WTC11 (cell line): ENCODE measurements around the gene ABHD17C. TPM values are rescaled to one million over a fixed set of nuclear protein-coding genes. Genes with fewer than 3 reads are reported as not detected.

Source experiments
- ATAC-seq: fragments of 200-7000 bp; cut with Tn5 transposase; 2 replicates; pipeline ENCODE4 v1.10.0; 2021; ENCODE audit warnings: mild to moderate bottlenecking, moderate library complexity
- CTCF ChIA-PET: fragments of 300-600 bp; sonication (Branson Sonifier 250); formaldehyde crosslinking; loops from one replicate; lab custom pipeline; 2021; ENCODE audit warnings: antibody characterized with exemption; lab: Charles Lee
- POLR2A ChIA-PET: fragments of 350-600 bp; sonication (Branson Sonifier 250); formaldehyde crosslinking; loops from one replicate; lab custom pipeline; 2021; ENCODE audit warnings: antibody characterized with exemption; lab: Charles Lee
- DNase-seq: peaks from one replicate; pipeline ENCODE4 v3.0.0; 2021; ENCODE audit warnings: low spot score
- H3K27ac Mint-ChIP-seq: 2 replicates; pipeline ENCODE4 v1.8.0; 2021; ENCODE audit warnings: mixed read lengths
- H3K27me3 Mint-ChIP-seq: 2 replicates; pipeline ENCODE4 v1.8.0; 2021; ENCODE audit warnings: low read depth, mild to moderate bottlenecking, moderate library complexity, mixed read lengths
- H3K36me3 Mint-ChIP-seq: 2 replicates; pipeline ENCODE4 v1.8.0; 2021; ENCODE audit warnings: mixed read lengths
- H3K4me1 Mint-ChIP-seq: 2 replicates; pipeline ENCODE4 v1.8.0; 2022; ENCODE audit warnings: mixed read lengths
- H3K4me3 Mint-ChIP-seq: 2 replicates; pipeline ENCODE4 v1.8.0; 2021; ENCODE audit warnings: mild to moderate bottlenecking, moderate library complexity, mixed read lengths
- H3K9me3 Mint-ChIP-seq: 2 replicates; pipeline ENCODE4 v1.8.0; 2021; ENCODE audit warnings: mixed read lengths
- ATF1 ChIP-seq: sonication (generic); formaldehyde crosslinking; IDR thresholded peaks from 2 replicates; pipeline ENCODE4 v1.8.1; 2023; ENCODE audit warnings: mild to moderate bottlenecking, moderate library complexity, missing genetic modification reagents
- CBFB ChIP-seq: sonication (generic); formaldehyde crosslinking; IDR thresholded peaks from 2 replicates; pipeline ENCODE4 v1.8.1; 2022; ENCODE audit warnings: mild to moderate bottlenecking, low read depth, missing genetic modification reagents
- E2F5 ChIP-seq: sonication (generic); formaldehyde crosslinking; IDR thresholded peaks from 2 replicates; pipeline ENCODE4 v1.8.1; 2022; ENCODE audit warnings: mild to moderate bottlenecking, moderate library complexity, missing genetic modification reagents
- ESRRA ChIP-seq: sonication (generic); formaldehyde crosslinking; IDR thresholded peaks from 2 replicates; pipeline ENCODE4 v1.8.1; 2022; ENCODE audit warnings: mild to moderate bottlenecking, missing genetic modification reagents, borderline replicate concordance
- FOXK1 ChIP-seq: sonication (generic); formaldehyde crosslinking; IDR thresholded peaks from 2 replicates; pipeline ENCODE4 v1.8.0; 2022; ENCODE audit warnings: mild to moderate bottlenecking, moderate library complexity, missing genetic modification reagents
- HMGA2 ChIP-seq: fragments of 250-450 bp; sonication (Bioruptor Pico); IDR thresholded peaks from 2 replicates; pipeline ENCODE4 v1.4.0; 2021; ENCODE audit warnings: mild to moderate bottlenecking, moderate library complexity
- JUN ChIP-seq: sonication (generic); formaldehyde crosslinking; IDR thresholded peaks from 2 replicates; pipeline ENCODE4 v1.8.0; 2023; ENCODE audit warnings: mild to moderate bottlenecking, missing genetic modification reagents
- MAX ChIP-seq: sonication (generic); formaldehyde crosslinking; IDR thresholded peaks from 2 replicates; pipeline ENCODE4 v1.8.0; 2022; ENCODE audit warnings: mild to moderate bottlenecking, missing genetic modification reagents
- NFYB ChIP-seq: sonication (generic); formaldehyde crosslinking; conservative IDR thresholded peaks from 2 replicates; pipeline ENCODE4 v1.8.0; 2022; ENCODE audit warnings: low read depth, missing genetic modification reagents
- SMAD3 ChIP-seq: sonication (generic); formaldehyde crosslinking; IDR thresholded peaks from 2 replicates; pipeline ENCODE4 v1.8.0; 2022; ENCODE audit warnings: missing genetic modification reagents, mild to moderate bottlenecking, borderline replicate concordance
- SMAD4 ChIP-seq: sonication (generic); formaldehyde crosslinking; IDR thresholded peaks from 2 replicates; pipeline ENCODE4 v1.8.0; 2022; ENCODE audit warnings: mild to moderate bottlenecking, missing genetic modification reagents
- ZBTB21 ChIP-seq: sonication (generic); formaldehyde crosslinking; IDR thresholded peaks from 2 replicates; pipeline ENCODE4 v1.8.1; 2023; ENCODE audit warnings: mild to moderate bottlenecking, missing genetic modification reagents, borderline replicate concordance
- ZNF121 ChIP-seq: sonication (generic); formaldehyde crosslinking; IDR thresholded peaks from 2 replicates; pipeline ENCODE4 v1.8.0; 2023; ENCODE audit warnings: missing genetic modification reagents
- ZNF232 ChIP-seq: sonication (generic); formaldehyde crosslinking; IDR thresholded peaks from 2 replicates; pipeline ENCODE4 v1.8.0; 2022; ENCODE audit warnings: mild to moderate bottlenecking, missing genetic modification reagents
- ZNF532 ChIP-seq: fragments of 250-450 bp; sonication (Bioruptor Pico); IDR thresholded peaks from 2 replicates; pipeline ENCODE4 v1.9.0; 2021; ENCODE audit warnings: mild to moderate bottlenecking, borderline replicate concordance
- ZSCAN18 ChIP-seq: fragments of 250-450 bp; sonication (Bioruptor Pico); IDR thresholded peaks from 2 replicates; pipeline ENCODE4 v2.1.2; 2022; ENCODE audit warnings: mild to moderate bottlenecking, moderate library complexity
- total RNA-seq: library from RNA; stranded (reverse); gene quantifications from 3 replicates; pipeline ENCODE4 v1.2.3, GENCODE V29; 2021
- TF ChIP-seq, protein P1 (sequence below): sonication (generic); formaldehyde crosslinking; IDR thresholded peaks from 2 replicates; pipeline ENCODE4 v1.8.1; 2022; ENCODE audit warnings: missing genetic modification reagents, borderline replicate concordance
- TF ChIP-seq, protein P2 (sequence below): sonication (generic); formaldehyde crosslinking; IDR thresholded peaks from 2 replicates; pipeline ENCODE4 v1.8.0; 2023; ENCODE audit warnings: missing genetic modification reagents
- TF ChIP-seq, protein P3 (sequence below): sonication (generic); formaldehyde crosslinking; IDR thresholded peaks from 2 replicates; pipeline ENCODE4 v1.8.1; 2023; ENCODE audit warnings: mild to moderate bottlenecking, missing genetic modification reagents
- TF ChIP-seq, protein P4 (sequence below): sonication (generic); formaldehyde crosslinking; IDR thresholded peaks from 2 replicates; pipeline ENCODE4 v1.8.0; 2023; ENCODE audit warnings: mild to moderate bottlenecking, missing genetic modification reagents

Gene ABHD17C
- total RNA-seq, 1 experiment from 2014 or later = 29.0 TPM

DNA sequence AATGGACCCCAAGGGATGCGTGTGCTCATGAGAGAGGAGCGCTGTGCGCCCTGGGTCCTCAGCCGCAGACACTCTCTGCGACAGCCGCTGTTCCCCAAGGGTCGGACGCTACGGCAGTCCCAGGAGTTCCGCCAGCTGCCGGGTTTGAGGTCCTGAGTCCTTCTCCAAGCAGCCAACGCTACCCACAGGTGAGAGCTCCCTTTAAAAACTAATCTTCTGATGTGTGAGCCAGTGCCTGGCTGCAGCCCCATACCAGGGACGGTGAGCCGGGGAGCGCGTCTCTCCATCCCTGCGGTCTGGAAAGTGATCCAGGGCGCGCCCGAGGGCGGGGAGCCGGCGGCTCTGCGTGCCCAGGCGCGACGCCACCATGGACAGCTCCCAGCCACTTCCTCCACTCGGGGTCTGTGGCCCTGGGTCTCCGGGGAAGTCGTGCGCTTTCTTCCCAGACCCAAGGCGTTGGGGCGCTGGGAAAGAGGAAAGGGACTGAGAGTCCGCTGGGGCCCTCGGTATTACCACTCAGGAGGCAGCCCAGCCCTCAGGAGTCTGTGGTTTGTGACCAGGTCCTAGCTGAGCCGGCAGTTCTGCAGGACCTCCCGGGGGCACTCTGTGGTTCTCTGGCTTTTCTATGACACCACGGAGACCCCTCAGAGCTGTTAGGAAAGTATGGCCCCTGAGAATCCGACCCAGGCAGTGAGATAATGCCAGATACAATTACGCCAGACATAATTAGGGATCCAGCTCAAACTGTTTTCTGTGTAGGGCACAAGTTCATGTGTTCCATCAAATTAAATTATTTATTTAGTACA, 85.5 kb downstream of the ABHD17C start (continued):
- TF ChIP-seq E2F5 (CRISPR knock-in tag) (peak; percentile 86), ZNF232 (CRISPR knock-in tag) (peak; percentile 98), FOXK1 (CRISPR knock-in tag) (peak; percentile 92), JUN (CRISPR knock-in tag) (peak; percentile 95), SMAD4 (peak; percentile 89), SMAD3 (CRISPR knock-in tag) (peak; percentile 94), ATF1 (CRISPR knock-in tag) (peak; percentile 91; the same call in 1 of the 2 replicates), ZBTB21 (CRISPR knock-in tag) (peak; percentile 66; the same call in 1 of the 2 replicates), ZNF121 (CRISPR knock-in tag) (0 out of 2 replicates have a peak, but pooled peaks have one; percentile 7), ZSCAN18 (peak; percentile 40; the same call in 1 of the 2 replicates), ESRRA (CRISPR knock-in tag) (peak; percentile 95; the same call in 1 of the 2 replicates)
- TF ChIP-seq, protein P1, sequence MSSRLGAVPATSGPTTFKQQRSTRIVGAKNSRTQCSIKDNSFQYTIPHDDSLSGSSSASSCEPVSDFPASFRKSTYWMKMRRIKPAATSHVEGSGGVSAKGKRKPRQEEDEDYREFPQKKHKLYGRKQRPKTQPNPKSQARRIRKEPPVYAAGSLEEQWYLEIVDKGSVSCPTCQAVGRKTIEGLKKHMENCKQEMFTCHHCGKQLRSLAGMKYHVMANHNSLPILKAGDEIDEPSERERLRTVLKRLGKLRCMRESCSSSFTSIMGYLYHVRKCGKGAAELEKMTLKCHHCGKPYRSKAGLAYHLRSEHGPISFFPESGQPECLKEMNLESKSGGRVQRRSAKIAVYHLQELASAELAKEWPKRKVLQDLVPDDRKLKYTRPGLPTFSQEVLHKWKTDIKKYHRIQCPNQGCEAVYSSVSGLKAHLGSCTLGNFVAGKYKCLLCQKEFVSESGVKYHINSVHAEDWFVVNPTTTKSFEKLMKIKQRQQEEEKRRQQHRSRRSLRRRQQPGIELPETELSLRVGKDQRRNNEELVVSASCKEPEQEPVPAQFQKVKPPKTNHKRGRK (CRISPR knock-in tag) = 0 out of 2 replicates have a peak, but pooled peaks have one; percentile 52
- TF ChIP-seq, protein P2, sequence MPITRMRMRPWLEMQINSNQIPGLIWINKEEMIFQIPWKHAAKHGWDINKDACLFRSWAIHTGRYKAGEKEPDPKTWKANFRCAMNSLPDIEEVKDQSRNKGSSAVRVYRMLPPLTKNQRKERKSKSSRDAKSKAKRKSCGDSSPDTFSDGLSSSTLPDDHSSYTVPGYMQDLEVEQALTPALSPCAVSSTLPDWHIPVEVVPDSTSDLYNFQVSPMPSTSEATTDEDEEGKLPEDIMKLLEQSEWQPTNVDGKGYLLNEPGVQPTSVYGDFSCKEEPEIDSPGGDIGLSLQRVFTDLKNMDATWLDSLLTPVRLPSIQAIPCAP (CRISPR knock-in tag) = peak; percentile 89
- TF ChIP-seq, protein P3, sequence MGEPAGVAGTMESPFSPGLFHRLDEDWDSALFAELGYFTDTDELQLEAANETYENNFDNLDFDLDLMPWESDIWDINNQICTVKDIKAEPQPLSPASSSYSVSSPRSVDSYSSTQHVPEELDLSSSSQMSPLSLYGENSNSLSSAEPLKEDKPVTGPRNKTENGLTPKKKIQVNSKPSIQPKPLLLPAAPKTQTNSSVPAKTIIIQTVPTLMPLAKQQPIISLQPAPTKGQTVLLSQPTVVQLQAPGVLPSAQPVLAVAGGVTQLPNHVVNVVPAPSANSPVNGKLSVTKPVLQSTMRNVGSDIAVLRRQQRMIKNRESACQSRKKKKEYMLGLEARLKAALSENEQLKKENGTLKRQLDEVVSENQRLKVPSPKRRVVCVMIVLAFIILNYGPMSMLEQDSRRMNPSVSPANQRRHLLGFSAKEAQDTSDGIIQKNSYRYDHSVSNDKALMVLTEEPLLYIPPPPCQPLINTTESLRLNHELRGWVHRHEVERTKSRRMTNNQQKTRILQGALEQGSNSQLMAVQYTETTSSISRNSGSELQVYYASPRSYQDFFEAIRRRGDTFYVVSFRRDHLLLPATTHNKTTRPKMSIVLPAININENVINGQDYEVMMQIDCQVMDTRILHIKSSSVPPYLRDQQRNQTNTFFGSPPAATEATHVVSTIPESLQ (CRISPR knock-in tag) = no peak

- ATAC-seq (no peak), DNase-seq (no peak)
- peaks cover 11% of the 10 kb centered on the region for H3K4me1 Mint-ChIP-seq
- no peaks in the 10 kb centered on the region for H3K36me3 Mint-ChIP-seq
- POLR2A ChIA-PET = no interaction called here
- H3K4me3 Mint-ChIP-seq = no peak overlapping the region
- CTCF ChIA-PET = interaction anchor here (1.0 to 1.4 kb wide), 3 partner anchors 73 to 216 kb away, joined by 3 read pairs; no protein-coding TSS in a partner anchor
- no peaks in the 10 kb centered on the region for H3K9me3 Mint-ChIP-seq
- H3K27me3 Mint-ChIP-seq = peaks cover 49% of the 10 kb centered on the region
- no peak overlapping the region for H3K27ac Mint-ChIP-seq
- no peak for TF ChIP-seq CBFB (CRISPR knock-in tag)
- TF ChIP-seq HMGA2 = no peak
- no peak for TF ChIP-seq ZBTB21 (CRISPR knock-in tag)
- TF ChIP-seq, protein P4, sequence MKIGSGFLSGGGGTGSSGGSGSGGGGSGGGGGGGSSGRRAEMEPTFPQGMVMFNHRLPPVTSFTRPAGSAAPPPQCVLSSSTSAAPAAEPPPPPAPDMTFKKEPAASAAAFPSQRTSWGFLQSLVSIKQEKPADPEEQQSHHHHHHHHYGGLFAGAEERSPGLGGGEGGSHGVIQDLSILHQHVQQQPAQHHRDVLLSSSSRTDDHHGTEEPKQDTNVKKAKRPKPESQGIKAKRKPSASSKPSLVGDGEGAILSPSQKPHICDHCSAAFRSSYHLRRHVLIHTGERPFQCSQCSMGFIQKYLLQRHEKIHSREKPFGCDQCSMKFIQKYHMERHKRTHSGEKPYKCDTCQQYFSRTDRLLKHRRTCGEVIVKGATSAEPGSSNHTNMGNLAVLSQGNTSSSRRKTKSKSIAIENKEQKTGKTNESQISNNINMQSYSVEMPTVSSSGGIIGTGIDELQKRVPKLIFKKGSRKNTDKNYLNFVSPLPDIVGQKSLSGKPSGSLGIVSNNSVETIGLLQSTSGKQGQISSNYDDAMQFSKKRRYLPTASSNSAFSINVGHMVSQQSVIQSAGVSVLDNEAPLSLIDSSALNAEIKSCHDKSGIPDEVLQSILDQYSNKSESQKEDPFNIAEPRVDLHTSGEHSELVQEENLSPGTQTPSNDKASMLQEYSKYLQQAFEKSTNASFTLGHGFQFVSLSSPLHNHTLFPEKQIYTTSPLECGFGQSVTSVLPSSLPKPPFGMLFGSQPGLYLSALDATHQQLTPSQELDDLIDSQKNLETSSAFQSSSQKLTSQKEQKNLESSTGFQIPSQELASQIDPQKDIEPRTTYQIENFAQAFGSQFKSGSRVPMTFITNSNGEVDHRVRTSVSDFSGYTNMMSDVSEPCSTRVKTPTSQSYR (CRISPR knock-in tag) = no peak
- TF ChIP-seq NFYB (CRISPR knock-in tag) = no peak
- no peak for TF ChIP-seq MAX (CRISPR knock-in tag)
- TF ChIP-seq ZNF532 = no peak
Observed at GRCh38 chr15:80783260-80783659, 88.2 kb downstream of the ABHD17C start.
